ENCODE results near the gene BCORL1.

The BCORL1 gene

GRCh38 chrX:129968968-129969367, 13.5 kb upstream of the BCORL1 start:
- DNase-seq, result no peak

DNA sequence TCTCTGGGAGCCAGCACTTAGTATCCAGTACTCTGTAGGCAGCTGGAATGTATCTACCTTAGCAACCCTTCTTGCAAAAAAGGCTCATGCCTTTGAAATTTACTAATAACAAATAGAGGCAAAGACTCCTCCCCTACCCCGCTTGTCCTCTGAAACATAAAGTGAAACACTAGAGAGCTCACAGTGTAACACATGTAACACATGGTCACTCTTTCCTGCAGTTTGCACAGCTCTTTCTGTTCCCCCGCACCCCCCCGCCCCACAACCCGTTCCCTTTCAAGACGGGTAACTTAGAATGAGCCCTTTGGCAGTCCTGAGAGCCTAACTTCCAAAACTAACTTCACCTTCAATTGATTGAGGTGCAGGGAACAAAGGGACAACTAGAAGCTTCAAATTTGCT, 6.0 kb upstream of the BCORL1 start:
- DNase-seq, result no peak

GRCh38 chrX:129979207-129979920, 3.1 kb upstream of the BCORL1 start:
- no peak for DNase-seq

DNA sequence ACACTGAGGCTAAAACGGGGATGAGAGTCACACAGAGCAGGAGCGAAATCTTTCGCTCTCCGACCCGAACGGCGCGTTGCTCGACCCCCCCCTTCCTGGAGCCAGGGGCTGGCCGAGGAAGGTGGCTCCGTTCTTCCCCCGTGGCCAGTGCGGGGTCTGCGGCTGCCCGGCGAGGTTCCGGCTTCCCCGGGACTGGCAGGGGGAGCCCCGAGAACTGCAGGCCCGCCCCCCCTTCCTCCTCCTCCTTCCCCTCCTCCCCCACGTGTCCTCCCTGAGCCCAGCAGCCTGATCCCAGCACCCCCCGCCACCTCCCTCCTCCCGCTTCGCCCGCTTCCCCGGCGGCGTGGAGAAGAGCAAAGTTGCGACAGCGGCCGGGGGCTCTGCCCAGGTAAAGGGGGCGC, 2.4 kb upstream of the BCORL1 start:
- no peak for DNase-seq

- DNase-seq, result no peak
Observed at GRCh38 chrX:129980540-129981199, 1.8 kb upstream of the BCORL1 start.

DNA sequence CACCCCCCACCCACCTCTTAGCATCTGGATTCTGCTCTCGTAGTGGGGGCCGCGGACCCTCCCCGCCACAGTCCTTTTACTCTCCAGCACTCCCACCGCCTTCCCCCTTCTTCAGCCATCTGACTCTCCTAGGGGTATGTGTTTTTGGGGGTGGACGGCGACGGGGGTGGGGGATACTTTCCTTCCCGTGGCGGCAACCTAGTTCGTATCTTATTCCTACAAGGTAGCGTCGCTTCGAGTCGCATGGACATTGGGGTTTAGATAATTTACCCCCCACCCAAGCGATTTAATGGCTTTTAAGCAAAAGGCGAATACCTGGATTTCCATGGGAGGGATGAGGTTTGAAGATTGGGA, 1.3 kb upstream of the BCORL1 start:
- DNase-seq, result no peak

DNA sequence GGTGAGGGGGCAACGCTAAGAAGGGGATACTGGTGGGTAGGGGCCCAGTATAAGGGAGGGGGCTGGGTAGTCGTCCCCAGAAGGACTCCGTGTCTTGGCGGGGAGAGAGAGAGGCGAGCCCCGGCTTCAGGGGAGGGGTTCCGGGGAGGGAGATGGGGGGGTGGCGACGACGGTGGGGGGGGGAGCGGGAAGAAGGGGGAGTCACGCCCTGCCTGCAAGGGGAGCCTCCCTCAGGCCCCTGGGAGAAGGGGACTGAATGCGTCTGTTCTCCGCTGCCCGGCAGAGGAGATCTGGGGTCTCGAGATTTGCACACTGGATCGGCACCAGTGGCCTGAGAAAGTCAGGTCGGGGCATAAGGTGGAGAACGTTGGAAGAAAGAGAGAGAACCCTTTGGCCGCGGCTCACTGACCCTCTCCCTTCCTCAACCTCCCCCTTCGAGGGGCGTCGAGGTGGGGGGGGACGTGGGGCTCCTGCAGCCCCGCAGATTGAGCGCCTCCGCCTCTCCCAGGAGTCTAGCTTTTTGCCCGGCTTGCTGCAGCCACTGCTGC, 609 bp upstream of the BCORL1 start:
- no peak for DNase-seq

DNA sequence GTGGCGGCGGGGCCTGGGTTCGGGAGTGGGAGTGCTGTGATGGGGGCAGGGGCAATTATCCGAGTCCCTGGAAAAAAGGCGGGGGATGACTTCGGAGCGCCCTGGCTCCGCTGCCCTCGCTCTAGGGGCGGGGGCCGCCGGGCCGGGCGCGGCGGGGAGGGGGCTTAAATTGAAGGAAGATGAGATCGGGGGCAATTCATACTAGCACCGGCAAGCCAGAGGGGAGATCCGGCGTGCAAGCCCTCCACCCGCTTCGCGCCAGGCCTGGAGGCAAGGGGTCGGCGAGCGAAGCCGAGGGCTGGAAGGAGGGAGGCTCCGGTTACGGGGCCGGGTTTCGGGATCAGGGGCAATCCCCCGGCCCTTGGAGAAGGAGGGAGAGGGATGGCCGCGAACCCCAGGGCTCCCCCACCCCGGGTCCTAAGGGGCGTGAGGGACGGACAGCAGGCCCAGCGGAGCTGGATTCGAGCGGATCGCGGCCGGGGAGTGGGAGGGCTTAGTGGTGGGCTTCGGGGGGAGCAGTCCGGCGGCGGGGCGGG, 1.2 kb downstream of the BCORL1 start:
- DNase-seq, result no peak

- no peak for DNase-seq
Observed at GRCh38 chrX:129984111-129984958, 1.9 kb downstream of the BCORL1 start.

GRCh38 chrX:129987871-129988270, 5.4 kb downstream of the BCORL1 start:
- DNase-seq, result no peak

- no peak for DNase-seq
Observed at GRCh38 chrX:129992181-129992580, 9.7 kb downstream of the BCORL1 start.

DNA sequence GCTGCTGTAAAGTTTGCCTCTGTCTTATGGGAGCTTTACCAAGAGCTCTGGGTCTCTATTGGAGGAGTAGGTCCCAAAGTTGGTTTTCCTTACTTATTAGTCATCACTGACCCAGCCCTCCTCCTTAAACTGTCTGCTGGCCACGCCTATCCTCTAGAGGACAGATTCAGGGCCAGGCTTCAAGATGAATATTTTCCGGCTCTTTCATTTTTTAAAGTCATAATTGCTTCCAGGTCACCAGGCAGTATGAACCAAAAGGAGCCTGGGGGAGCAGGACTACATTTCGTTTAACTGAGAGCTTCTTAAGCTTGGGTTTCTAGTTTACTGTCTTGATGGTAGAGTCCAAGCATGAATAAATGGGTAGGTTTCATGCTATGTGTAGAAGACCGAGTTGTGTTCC, 13.7 kb downstream of the BCORL1 start:
- DNase-seq, result no peak

- no peak for DNase-seq
Observed at GRCh38 chrX:129997086-129997485, 14.7 kb downstream of the BCORL1 start.

DNA sequence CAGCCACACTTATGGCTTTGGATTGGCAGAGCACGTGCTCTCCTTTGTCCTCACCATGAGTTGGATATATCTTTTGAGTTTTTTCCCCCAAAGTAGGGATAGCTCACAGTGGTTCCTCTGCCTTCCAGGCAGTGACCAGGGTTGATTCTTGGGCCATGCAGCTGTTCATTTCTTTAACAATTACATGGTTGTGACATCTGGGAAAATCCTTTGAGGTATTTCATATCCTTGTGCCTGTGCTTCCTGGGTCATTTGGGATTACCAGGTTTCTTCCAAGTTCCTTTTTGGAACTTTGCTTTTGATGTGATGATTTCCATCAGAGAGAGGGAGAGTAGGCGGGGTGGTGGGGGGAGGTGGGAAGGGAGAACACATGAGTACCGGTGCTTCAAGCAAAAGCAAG, 15.6 kb downstream of the BCORL1 start:
- no peak for DNase-seq

- no peak for DNase-seq
Observed at GRCh38 chrX:130001893-130002292, 19.5 kb downstream of the BCORL1 start.

DNA sequence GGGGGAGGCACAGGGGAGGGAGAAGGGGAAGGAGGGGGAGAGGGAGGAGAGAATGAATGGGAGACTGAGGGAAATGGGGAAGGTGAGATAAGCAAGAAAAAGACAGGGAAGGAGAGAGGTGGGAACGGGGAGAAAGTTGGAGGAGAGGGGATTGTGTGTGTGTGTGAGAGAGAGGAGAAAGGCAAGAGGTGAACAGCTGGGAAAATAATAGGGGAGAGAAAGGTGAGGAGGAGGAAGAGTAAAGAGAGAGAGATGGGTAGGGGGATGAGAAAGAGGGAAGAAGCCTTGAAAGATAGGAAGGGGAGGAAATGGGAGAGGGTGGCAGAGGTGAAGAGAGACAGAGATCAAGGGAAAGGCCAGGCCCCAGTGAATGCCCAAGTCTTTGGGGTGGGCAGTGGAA, 20.1 kb downstream of the BCORL1 start:
- DNase-seq, result no peak

- DNase-seq, result no peak
Observed at GRCh38 chrX:130005089-130005807, 22.8 kb downstream of the BCORL1 start.

GRCh38 chrX:130009658-130010223, 27.3 kb downstream of the BCORL1 start:
- no peak for DNase-seq

- no peak for DNase-seq
Observed at GRCh38 chrX:130012683-130013082, 30.2 kb downstream of the BCORL1 start.

DNA sequence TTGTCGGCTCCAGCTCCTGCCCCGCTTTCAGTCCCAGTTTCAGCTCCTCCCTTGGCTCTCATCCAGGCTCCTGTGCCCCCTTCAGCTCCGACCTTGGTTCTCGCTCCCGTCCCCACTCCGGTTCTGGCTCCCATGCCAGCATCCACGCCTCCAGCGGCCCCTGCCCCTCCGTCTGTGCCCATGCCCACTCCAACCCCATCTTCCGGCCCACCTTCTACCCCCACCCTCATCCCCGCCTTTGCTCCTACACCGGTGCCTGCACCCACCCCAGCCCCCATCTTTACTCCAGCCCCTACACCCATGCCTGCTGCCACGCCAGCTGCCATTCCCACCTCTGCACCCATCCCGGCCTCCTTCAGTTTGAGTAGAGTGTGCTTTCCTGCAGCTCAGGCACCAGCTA, 31.2 kb downstream of the BCORL1 start:
- no peak for DNase-seq

DNA sequence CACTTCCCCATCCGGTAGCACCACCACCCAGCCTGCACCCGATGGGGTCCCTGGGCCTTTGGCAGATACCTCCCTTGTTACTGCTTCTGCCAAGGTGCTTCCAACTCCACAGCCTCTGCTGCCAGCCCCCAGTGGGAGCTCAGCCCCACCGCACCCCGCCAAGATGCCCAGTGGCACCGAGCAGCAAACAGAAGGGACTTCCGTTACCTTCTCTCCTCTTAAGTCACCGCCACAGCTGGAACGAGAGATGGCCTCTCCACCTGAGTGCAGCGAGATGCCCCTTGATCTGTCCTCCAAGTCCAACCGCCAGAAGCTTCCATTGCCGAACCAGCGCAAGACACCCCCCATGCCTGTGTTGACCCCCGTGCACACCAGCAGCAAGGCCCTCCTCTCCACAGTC, 31.9 kb downstream of the BCORL1 start:
- no peak for DNase-seq

- no peak for DNase-seq
Observed at GRCh38 chrX:130014770-130015169, 32.3 kb downstream of the BCORL1 start.

Data from NCI-H1048 (cell line).